Measurements from ENCODE around the gene RPS4Y1.
"Not testable (repeated sequence)": the region's sequence is repeated elsewhere in the genome, so short reads cannot be mapped to it uniquely, and the experiment has no call there.

RPS4Y1 gene

GRCh38 chrY:2841471-2841893, at the start of gene RPS4Y1:
Gene RPS4Y1 (plus strand): TSS chrY:2841602. CDS start chrY:2841625, 23 bp downstream.
- H3K27ac ChIP-seq, result peak within 1 kb of the TSS; percentile 66

GRCh38 chrY:2796977-2797523, 44.4 kb upstream of the RPS4Y1 start:
- no peak overlapping the region for H3K27ac ChIP-seq
- TF ChIP-seq, protein P1, sequence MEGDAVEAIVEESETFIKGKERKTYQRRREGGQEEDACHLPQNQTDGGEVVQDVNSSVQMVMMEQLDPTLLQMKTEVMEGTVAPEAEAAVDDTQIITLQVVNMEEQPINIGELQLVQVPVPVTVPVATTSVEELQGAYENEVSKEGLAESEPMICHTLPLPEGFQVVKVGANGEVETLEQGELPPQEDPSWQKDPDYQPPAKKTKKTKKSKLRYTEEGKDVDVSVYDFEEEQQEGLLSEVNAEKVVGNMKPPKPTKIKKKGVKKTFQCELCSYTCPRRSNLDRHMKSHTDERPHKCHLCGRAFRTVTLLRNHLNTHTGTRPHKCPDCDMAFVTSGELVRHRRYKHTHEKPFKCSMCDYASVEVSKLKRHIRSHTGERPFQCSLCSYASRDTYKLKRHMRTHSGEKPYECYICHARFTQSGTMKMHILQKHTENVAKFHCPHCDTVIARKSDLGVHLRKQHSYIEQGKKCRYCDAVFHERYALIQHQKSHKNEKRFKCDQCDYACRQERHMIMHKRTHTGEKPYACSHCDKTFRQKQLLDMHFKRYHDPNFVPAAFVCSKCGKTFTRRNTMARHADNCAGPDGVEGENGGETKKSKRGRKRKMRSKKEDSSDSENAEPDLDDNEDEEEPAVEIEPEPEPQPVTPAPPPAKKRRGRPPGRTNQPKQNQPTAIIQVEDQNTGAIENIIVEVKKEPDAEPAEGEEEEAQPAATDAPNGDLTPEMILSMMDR (conservative IDR thresholded peaks at IDR 0.05), result no peak

More at GRCh38 chrY:2841471-2841893, at the start of gene RPS4Y1:
- TF ChIP-seq, protein P1 (conservative IDR thresholded peaks at IDR 0.05), result no peak

DNA sequence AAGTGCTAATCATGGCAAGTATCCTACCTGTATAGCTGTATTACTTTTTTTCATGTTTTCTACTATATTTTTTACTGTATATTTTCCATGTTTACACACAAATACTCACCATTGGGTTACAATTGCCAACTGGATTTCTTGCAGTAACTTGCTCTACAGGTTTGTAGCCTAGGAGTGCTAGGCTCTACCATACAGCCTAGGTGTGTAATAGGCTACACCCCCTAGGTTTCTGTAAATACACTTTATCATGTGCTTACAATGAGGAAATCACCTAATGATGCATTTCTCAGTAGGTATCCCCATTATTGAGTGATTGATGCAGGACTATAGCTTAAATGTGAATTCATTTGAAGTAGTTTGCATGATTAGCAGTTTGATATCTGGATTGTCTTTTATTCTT, 43.4 kb upstream of the RPS4Y1 start:
- TF ChIP-seq, protein P1 (conservative IDR thresholded peaks at IDR 0.05), result no peak
- no peak overlapping the region for H3K27ac ChIP-seq

DNA sequence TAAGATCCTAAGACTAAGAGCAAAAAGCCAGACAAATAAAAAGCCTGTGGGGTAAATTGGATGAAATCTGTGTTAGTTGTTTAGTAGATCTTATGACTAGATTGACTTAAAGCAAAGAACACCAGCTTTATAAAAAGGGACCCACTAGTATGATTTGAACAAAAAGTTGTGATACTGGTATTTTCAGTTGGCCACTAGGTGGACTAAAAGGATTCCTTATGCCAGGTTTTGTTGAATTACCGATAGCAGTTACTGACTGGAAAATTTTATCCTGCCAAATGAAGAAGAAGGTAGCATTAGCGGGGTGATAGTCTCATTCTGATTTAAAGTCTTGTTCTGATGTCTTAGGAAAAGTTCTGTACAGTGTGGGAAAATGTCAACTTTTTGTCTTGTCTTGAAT, 41.2 kb upstream of the RPS4Y1 start:
- H3K27ac ChIP-seq, result no peak overlapping the region
- TF ChIP-seq, protein P1 (conservative IDR thresholded peaks at IDR 0.05), result peak; percentile 65

- H3K27ac ChIP-seq, result not testable (repeated sequence)
These were observed 24.1 kb upstream of the RPS4Y1 start for GRCh38 chrY:2817146-2817896.

- H3K27ac ChIP-seq, result no peak overlapping the region
- TF ChIP-seq, protein P1 (conservative IDR thresholded peaks at IDR 0.05), result no peak
These were observed 16.9 kb upstream of the RPS4Y1 start for GRCh38 chrY:2824471-2824870.

- H3K27ac ChIP-seq, result no peak overlapping the region
- TF ChIP-seq, protein P1 (conservative IDR thresholded peaks at IDR 0.05), result no peak
These were observed 12.9 kb upstream of the RPS4Y1 start for GRCh38 chrY:2828497-2828896.

- no peak overlapping the region for H3K27ac ChIP-seq
- TF ChIP-seq, protein P1 (conservative IDR thresholded peaks at IDR 0.05), result no peak
These were observed 6.2 kb upstream of the RPS4Y1 start for GRCh38 chrY:2835230-2835629.
